OCI-LY7 (cell line): ENCODE results near the gene HMG20A. TPM values are rescaled to one million over a fixed set of nuclear protein-coding genes. Genes with fewer than 3 reads are reported as not detected.

Experiments
- BruUV-seq: library from RNA; stranded (reverse); fragments of 400-500 nt; replicated peaks from 2 replicates; lab custom pipeline; 2021; lab: Mats Ljungman, UMichigan
- CTCF ChIA-PET: fragments of 300-600 bp; sonication (Branson Sonifier 250); formaldehyde crosslinking; loops from one replicate; lab custom pipeline; 2022; ENCODE audit warnings: antibody characterized with exemption; ENCODE audit not compliant: unreplicated experiment; lab: Charles Lee
- POLR2A ChIA-PET: fragments of 300-600 bp; sonication (Branson Sonifier 250); formaldehyde crosslinking; loops from one replicate; lab custom pipeline; 2022; ENCODE audit warnings: antibody characterized with exemption; lab: Charles Lee
- DNase-seq: peaks from one replicate; pipeline ENCODE4 v3.0.0-alpha.2; 2015; ENCODE audit warnings: low spot score
- H2AFZ ChIP-seq: fragments of 200-600 bp; sonication (generic), shearing (Covaris generic); 2 replicates; pipeline ENCODE4 v1.6.1; 2014; ENCODE audit warnings: mild to moderate bottlenecking, antibody characterized with exemption, low read length, moderate library complexity
- H3K27ac ChIP-seq: fragments of 200-600 bp; sonication (generic); 2 replicates; pipeline ENCODE4 v1.5.1; 2014; ENCODE audit warnings: mixed run types, low read depth, mild to moderate bottlenecking, moderate library complexity, low read length, inconsistent platforms; ENCODE audit not compliant: poor library complexity, severe bottlenecking
- H3K36me3 ChIP-seq: fragments of 200-600 bp; sonication (generic); 2 replicates; pipeline ENCODE4 v1.6.1; 2014; ENCODE audit warnings: mild to moderate bottlenecking, antibody characterized with exemption, low read length, moderate library complexity, mixed read lengths; ENCODE audit not compliant: insufficient read depth
- H3K4me1 ChIP-seq: fragments of 200-600 bp; sonication (generic); 2 replicates; pipeline ENCODE4 v1.5.1; 2014; ENCODE audit warnings: mild to moderate bottlenecking, low read length; ENCODE audit not compliant: insufficient read depth, poor library complexity, severe bottlenecking
- H3K4me2 ChIP-seq: fragments of 200-600 bp; sonication (generic); 2 replicates; pipeline ENCODE4 v1.6.1; 2014; ENCODE audit warnings: mild to moderate bottlenecking, low read length
- H3K4me3 ChIP-seq: fragments of 200-600 bp; sonication (generic); 2 replicates; pipeline ENCODE4 v1.5.1; 2014; ENCODE audit warnings: mild to moderate bottlenecking, low read depth, low read length; ENCODE audit not compliant: poor library complexity, severe bottlenecking
- H3K79me2 ChIP-seq: fragments of 200-600 bp; sonication (generic); 2 replicates; pipeline ENCODE4 v1.6.1; 2016; ENCODE audit warnings: low read depth, mild to moderate bottlenecking, low read length, moderate library complexity, mixed read lengths; ENCODE audit not compliant: insufficient read depth
- H3K9me2 ChIP-seq: fragments of 200-600 bp; sonication (generic); 2 replicates; pipeline ENCODE4 v1.6.1; 2016; ENCODE audit warnings: mild to moderate bottlenecking, low read length, mixed read lengths; ENCODE audit not compliant: insufficient read depth
- H3K9me3 ChIP-seq: fragments of 200-600 bp; sonication (generic); 2 replicates; pipeline ENCODE4 v1.6.1; 2014; ENCODE audit warnings: mild to moderate bottlenecking, mixed run types, low read length, mixed read lengths
- H4K20me1 ChIP-seq: fragments of 200-600 bp; sonication (generic); 2 replicates; pipeline ENCODE4 v1.6.1; 2014; ENCODE audit warnings: mild to moderate bottlenecking, antibody characterized with exemption, low read length, moderate library complexity, mixed read lengths; ENCODE audit not compliant: insufficient read depth
- EZH2phosphoT487 ChIP-seq: fragments of 200-600 bp; sonication (generic); IDR thresholded peaks from 2 replicates; pipeline ENCODE4 v1.6.1; 2018; ENCODE audit warnings: low read depth, borderline replicate concordance, mild to moderate bottlenecking, mixed run types, antibody characterized with exemption, low read length, moderate library complexity, mixed read lengths
- intact Hi-C: fragments of 100-400 bp; cut with micrococcal nuclease; formaldehyde crosslinking; loops from one replicate; pipeline ENCODE4 v1.10.0; 2022; ENCODE audit not compliant: unreplicated experiment
- total RNA-seq, 2 experiments: library from RNA; depleted of rRNA in 1 of 2; stranded (reverse); fragments of >200 nt in 1 of 2; shearing (Covaris generic) in 1 of 2; gene quantifications; 2 replicates each; pipeline ENCODE4 v1.2.3, GENCODE V29; 2014 to 2022
- TF ChIP-seq, protein P1 (sequence below): fragments of 200-600 bp; sonication (generic); conservative IDR thresholded peaks from 2 replicates; pipeline ENCODE4 v1.5.1; 2014; ENCODE audit warnings: mild to moderate bottlenecking, antibody characterized with exemption, low read length, moderate library complexity, mixed read lengths

HMG20A gene
- total RNA-seq, 2 experiments from 2014 or later = 29.1 to 49.9 TPM

DNA sequence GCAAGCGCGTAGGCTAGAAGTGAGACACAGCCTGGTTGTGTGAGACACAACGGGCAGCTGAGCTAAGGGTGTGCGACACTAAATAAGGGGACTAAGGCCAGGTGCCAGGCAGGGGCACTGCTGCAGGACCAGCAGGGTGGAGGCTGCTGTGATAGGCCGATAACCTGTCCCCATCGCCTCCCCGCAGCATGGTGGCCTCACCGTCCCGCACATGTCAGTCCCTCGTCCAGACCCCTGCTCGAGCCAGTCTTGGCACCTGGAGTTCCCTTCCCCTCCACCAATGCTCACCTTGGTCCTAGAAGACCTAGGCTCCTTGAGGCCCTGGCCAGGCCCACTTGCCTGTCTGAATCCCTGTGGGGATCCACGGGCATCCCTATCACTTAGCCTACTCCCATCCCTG, 96.1 kb downstream of the HMG20A start:
- no TSS peak for BruUV-seq

DNA sequence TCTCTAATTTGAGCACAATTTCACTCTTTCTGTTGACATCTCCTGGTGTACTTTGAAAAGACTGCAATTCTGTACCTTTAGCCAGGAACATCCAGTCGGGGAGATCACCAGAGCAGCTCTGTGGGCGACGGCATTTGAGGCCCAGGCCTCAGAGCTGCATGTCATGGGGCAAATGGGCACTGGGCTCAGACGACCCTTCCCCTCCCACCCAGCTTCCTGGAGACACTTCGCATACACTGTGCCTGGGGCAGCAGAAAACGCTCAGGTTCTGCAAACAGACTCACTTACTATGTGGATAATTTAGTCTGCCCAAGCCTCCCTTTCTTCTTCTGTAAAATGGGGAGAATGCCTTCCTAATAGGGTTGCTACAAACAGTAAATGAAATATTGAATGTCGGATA, 96.9 kb downstream of the HMG20A start:
- Histone ChIP-seq H3K4me3 (no peak overlapping the region), H3K9me3 (no peaks in the 10 kb centered on the region), H3K27ac (no peak overlapping the region), H3K9me2 (no peaks in the 10 kb centered on the region), H3K79me2 (no peaks in the 10 kb centered on the region), H2AFZ (no peak overlapping the region), H3K4me2 (no peak overlapping the region), H3K36me3 (no peaks in the 10 kb centered on the region), H3K4me1 (no peaks in the 10 kb centered on the region), H4K20me1 (0 out of 2 replicates have a peak, but pooled peaks cover 4% of the 10 kb centered on the region)
- no peak for DNase-seq
- POLR2A ChIA-PET = no interaction called here
- intact Hi-C loops = no loop called here
- TF ChIP-seq, protein P1, sequence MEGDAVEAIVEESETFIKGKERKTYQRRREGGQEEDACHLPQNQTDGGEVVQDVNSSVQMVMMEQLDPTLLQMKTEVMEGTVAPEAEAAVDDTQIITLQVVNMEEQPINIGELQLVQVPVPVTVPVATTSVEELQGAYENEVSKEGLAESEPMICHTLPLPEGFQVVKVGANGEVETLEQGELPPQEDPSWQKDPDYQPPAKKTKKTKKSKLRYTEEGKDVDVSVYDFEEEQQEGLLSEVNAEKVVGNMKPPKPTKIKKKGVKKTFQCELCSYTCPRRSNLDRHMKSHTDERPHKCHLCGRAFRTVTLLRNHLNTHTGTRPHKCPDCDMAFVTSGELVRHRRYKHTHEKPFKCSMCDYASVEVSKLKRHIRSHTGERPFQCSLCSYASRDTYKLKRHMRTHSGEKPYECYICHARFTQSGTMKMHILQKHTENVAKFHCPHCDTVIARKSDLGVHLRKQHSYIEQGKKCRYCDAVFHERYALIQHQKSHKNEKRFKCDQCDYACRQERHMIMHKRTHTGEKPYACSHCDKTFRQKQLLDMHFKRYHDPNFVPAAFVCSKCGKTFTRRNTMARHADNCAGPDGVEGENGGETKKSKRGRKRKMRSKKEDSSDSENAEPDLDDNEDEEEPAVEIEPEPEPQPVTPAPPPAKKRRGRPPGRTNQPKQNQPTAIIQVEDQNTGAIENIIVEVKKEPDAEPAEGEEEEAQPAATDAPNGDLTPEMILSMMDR = no peak
- TF ChIP-seq EZH2phosphoT487 = no peak
- CTCF ChIA-PET = no interaction called here
- BruUV-seq = no TSS peak

More for the DNA sequence above, 96.1 kb downstream of the HMG20A start:
- ChIA-PET CTCF (no interaction called here), POLR2A (no interaction called here)
- Histone ChIP-seq H3K36me3 (no peaks in the 10 kb centered on the region), H2AFZ (no peak overlapping the region), H3K9me3 (no peaks in the 10 kb centered on the region), H3K4me1 (no peaks in the 10 kb centered on the region), H3K4me3 (no peak overlapping the region), H3K27ac (no peak overlapping the region), H3K4me2 (no peak overlapping the region), H4K20me1 (no peaks in the 10 kb centered on the region), H3K9me2 (no peaks in the 10 kb centered on the region), H3K79me2 (no peaks in the 10 kb centered on the region)
- DNase-seq = no peak
- intact Hi-C loops = no loop called here
- TF ChIP-seq EZH2phosphoT487 = no peak

DNA sequence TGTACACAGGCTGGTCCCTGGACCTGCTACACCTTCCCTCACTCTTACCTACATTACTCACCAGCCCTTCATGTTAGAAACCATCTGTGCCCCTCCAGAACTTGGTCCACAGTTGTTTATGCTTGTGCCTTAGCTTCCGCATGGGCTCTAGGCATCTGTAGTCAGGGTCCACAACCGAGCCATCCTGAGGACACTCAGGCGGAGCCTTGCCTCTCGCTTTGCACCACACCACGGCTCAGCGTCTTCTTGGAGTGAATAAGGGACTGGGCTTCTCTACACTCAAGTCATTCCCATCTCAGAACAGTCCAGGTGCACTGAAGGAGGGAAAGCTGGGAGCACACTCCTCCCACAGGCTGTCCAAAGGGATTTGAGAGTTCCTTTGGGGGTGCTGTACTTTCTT, 97.8 kb downstream of the HMG20A start:
- Histone ChIP-seq H3K9me3 (no peaks in the 10 kb centered on the region), H3K4me3 (no peak overlapping the region), H2AFZ (no peak overlapping the region), H3K27ac (no peak overlapping the region), H3K36me3 (no peaks in the 10 kb centered on the region), H3K4me2 (no peak overlapping the region), H3K9me2 (no peaks in the 10 kb centered on the region), H4K20me1 (0 out of 2 replicates have a peak, but pooled peaks cover 4% of the 10 kb centered on the region), H3K79me2 (no peaks in the 10 kb centered on the region), H3K4me1 (no peaks in the 10 kb centered on the region)
- CTCF ChIA-PET = no interaction called here
- POLR2A ChIA-PET = no interaction called here
- intact Hi-C loops = no loop called here
- BruUV-seq = no TSS peak
- TF ChIP-seq EZH2phosphoT487 = no peak
- TF ChIP-seq, protein P1 = no peak
- DNase-seq = no peak
